ENCODE results near the gene MAN2A2.

The MAN2A2 gene

DNA sequence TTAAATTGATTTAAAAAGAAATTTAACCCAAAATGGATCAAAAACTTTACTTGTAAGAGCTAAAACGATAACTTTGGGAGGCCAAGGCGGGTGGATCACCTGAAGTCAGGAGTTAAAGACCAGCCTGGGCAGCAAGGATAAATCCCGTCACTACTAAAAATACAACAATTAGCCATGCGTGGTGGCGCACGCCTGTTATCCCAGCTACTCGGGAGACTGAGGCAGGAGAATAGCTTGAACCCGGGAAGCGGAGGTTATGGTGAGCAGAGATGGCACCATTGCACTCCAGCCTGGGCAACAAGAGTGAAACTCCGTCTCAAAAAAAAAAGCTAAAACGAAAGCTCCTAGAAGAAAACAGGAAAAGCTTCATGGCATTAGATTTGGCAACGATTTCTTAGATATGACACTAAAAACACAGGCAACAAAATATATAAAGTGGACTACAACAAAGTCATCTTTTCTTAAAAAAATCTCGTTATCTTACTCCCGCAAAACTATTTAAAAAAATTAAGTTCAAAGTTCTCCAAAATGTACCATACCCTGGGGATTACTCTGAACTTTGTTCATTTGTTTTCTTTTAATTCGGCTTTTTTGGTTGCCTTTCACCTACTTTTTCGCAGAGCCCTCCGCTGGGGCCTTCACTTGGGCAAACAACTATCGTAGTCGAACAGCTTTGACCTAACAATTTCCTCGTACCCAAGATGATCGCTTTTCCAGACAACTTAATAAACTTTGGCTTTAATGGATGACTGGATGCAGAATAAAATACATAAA lies 26.3 kb downstream of the MAN2A2 start:
- H3K36me3 Mint-ChIP-seq (ENCODE audit: insufficient read depth), result peaks cover 6% of the 10 kb centered on the region
- H3K4me3 Mint-ChIP-seq, result peak overlapping the region; percentile 91
- H3K9me3 Mint-ChIP-seq, result no peaks in the 10 kb centered on the region
- DNase-seq (ENCODE audit: low spot score in 2 of 2) (no peak), ATAC-seq (replicated peaks; ENCODE audit: extremely low read depth, poor library complexity, severe bottlenecking) (no peak)
- H3K27ac Mint-ChIP-seq (ENCODE audit: low read depth), result peak overlapping the region; percentile 93
- no peaks in the 10 kb centered on the region for H3K27me3 Mint-ChIP-seq
- peaks cover 35% of the 10 kb centered on the region for H3K4me1 Mint-ChIP-seq

DNA sequence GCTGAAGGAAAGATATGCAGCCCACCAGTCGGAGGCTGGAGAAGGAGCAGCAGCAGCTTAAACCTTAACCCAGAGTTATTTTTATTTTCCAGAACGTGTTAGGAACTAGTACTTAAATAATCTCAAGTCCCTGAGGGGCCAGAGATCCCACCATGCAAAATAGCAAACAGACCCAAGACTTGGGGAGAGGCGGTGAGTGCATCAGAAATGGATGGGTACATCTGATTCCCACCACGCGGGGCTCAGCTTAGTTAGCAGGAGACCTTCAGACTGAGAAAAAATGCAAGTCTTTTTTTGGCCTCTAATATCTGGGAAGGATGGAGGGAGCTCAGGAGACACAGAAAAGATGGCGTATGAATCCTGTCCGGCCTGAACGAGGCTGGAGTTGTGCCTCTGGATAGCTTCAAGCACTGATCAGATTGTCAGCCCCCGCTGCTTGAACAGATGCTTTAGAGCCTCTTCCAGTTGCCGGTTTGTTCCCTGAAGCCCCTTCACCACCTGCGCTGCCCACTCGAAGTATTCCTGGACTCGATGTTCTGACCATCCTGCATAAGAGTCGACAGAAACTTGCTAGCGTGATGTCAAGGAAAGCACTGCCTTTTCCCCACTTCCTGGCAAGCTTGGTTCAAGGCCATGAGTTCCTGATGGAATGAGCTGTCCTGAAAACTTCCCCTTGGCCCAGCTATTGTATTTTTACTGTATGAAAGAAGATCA lies 27.9 kb downstream of the MAN2A2 start:
- H3K36me3 Mint-ChIP-seq (ENCODE audit: insufficient read depth), result peaks cover 7% of the 10 kb centered on the region
- peak overlapping the region; percentile 91 for H3K4me3 Mint-ChIP-seq
- peaks cover 46% of the 10 kb centered on the region for H3K4me1 Mint-ChIP-seq
- DNase-seq (ENCODE audit: low spot score in 2 of 2) (no peak), ATAC-seq (replicated peaks; ENCODE audit: extremely low read depth, poor library complexity, severe bottlenecking) (no peak)
- peak overlapping the region; percentile 93 for H3K27ac Mint-ChIP-seq (ENCODE audit: low read depth)
- H3K9me3 Mint-ChIP-seq, result no peaks in the 10 kb centered on the region
- H3K27me3 Mint-ChIP-seq, result no peaks in the 10 kb centered on the region

DNA sequence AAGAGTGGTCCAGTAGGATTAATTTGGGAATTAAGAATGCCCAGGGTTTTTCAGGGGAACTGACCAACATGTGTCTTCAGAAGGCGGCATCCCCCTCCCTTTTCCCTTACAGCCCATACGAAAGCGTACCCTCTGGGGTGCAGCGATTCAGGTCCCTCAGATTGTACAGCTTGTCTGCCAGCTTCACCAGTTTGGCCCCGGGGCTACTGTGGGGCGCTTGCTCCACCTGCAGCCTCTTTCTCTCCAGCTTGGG lies 28.4 kb downstream of the MAN2A2 start:
- Mint-ChIP-seq H3K27me3 (no peaks in the 10 kb centered on the region), H3K9me3 (no peaks in the 10 kb centered on the region), H3K36me3 (ENCODE audit: insufficient read depth) (peaks cover 7% of the 10 kb centered on the region), H3K4me1 (peaks cover 50% of the 10 kb centered on the region), H3K27ac (ENCODE audit: low read depth) (peak overlapping the region; percentile 85), H3K4me3 (peak overlapping the region; percentile 91)
- ATAC-seq (replicated peaks; ENCODE audit: extremely low read depth, poor library complexity, severe bottlenecking) (no peak), DNase-seq (ENCODE audit: low spot score in 2 of 2) (no peak)

DNA sequence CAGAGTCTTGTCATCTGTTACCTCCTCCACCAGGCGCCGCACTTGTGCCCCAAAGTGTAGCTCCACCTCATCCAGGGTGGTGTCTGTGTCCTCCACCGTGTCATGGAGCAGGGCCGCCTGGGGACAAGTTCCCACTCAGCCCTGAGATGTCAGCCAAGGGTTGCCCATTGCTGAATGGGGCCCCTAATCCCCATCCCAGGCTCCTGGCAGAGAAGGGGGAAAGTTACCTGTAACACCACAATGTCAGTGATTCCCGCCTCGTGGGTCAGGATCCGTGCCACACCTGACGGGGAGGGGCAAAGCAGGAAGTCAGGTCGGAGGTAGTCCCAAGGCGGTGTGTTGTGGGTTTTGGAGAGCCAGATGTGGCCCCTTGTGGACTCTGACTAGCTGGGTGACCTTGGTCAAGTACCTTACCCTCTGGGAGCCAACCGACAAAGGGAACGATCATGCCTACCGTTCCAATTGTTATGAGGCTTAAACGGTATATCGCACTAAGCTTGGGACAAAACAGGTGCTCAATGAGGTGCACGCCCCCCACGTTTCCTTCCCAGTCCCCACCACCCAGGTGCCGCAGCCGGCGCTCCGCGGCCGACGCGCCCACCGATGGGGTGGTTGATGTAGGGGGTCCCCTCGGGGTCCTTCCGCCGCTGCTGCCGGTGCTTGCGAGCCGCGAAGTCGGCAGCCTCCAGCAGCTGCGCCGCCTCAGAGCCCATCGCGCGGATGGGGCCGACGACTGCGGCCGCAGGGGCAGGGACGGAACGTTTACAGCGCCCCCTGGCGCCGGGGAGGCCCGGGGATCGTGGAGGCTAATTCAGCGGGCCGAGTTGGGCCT lies 28.9 kb downstream of the MAN2A2 start, which contains the start of gene HDDC3:
Gene HDDC3 (minus strand): TSS at position 722 of the 832 bp plus-strand sequence. CDS start 9 bp downstream, at position 713.
- no peaks in the 10 kb centered on the region for H3K27me3 Mint-ChIP-seq
- peaks cover 7% of the 10 kb centered on the region for H3K36me3 Mint-ChIP-seq (ENCODE audit: insufficient read depth)
- H3K9me3 Mint-ChIP-seq, result no peaks in the 10 kb centered on the region
- H3K4me1 Mint-ChIP-seq, result peaks cover 56% of the 10 kb centered on the region
- H3K27ac Mint-ChIP-seq (ENCODE audit: low read depth), result peak within 1 kb of the TSS; percentile 85
- DNase-seq (ENCODE audit: low spot score in 2 of 2) (peak; percentile 78 to 91), ATAC-seq (replicated peaks; ENCODE audit: extremely low read depth, poor library complexity, severe bottlenecking) (peak; percentile 66)
- peak within 1 kb of the TSS; percentile 91 for H3K4me3 Mint-ChIP-seq

DNA sequence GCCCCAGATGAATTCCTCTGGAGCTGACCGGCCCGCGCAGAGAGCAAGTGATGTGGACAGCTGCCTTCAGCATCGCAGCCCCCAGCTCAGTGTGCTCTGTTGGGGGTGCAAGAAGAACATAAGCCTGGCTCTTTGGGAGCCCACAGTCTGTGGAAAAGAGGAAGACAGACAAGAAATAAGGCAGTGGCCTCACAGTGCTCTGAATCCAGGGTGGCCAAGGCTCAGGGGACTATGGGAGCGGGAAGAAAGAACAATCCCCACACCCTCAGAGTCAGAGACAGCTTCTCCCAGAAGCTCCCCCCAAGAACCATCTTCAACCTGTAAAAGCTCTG lies 29.5 kb downstream of the MAN2A2 start:
- H3K27ac Mint-ChIP-seq (ENCODE audit: low read depth), result peak overlapping the region; percentile 70
- no peak for DNase-seq (ENCODE audit: low spot score in 2 of 2)

DNA sequence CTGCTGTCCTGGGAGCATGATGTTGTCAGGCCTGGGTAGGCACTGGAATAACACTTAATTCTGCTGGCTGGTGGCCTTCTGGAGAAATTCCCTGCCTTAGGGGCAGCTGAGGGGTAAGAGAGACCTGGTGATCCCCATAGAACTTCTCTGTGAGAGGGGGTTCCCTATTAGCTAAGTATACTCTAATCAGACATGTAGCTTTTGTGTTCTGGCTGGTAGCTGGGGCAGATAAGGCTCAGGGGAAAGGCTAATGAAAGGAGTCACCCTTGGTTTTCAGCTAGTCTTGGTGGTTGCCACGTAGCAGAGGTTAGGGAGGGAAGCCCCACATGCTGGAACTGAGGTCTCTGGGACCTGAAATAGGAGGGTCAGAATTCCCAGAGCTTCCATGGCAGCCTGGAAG lies 30.2 kb downstream of the MAN2A2 start:
- Mint-ChIP-seq H3K36me3 (ENCODE audit: insufficient read depth) (peaks cover 10% of the 10 kb centered on the region), H3K4me3 (peak overlapping the region; percentile 34), H3K27ac (ENCODE audit: low read depth) (no peak overlapping the region), H3K27me3 (no peaks in the 10 kb centered on the region), H3K9me3 (no peaks in the 10 kb centered on the region), H3K4me1 (peaks cover 56% of the 10 kb centered on the region)
- no peak for ATAC-seq (replicated peaks; ENCODE audit: extremely low read depth, poor library complexity, severe bottlenecking)
- DNase-seq (ENCODE audit: low spot score in 2 of 2), result no peak

More for the DNA sequence above, 29.5 kb downstream of the MAN2A2 start:
- Mint-ChIP-seq H3K27me3 (no peaks in the 10 kb centered on the region), H3K36me3 (ENCODE audit: insufficient read depth) (peaks cover 7% of the 10 kb centered on the region), H3K9me3 (no peaks in the 10 kb centered on the region), H3K4me1 (peaks cover 56% of the 10 kb centered on the region), H3K4me3 (peak overlapping the region; percentile 91)
- no peak for ATAC-seq (replicated peaks; ENCODE audit: extremely low read depth, poor library complexity, severe bottlenecking)

DNA sequence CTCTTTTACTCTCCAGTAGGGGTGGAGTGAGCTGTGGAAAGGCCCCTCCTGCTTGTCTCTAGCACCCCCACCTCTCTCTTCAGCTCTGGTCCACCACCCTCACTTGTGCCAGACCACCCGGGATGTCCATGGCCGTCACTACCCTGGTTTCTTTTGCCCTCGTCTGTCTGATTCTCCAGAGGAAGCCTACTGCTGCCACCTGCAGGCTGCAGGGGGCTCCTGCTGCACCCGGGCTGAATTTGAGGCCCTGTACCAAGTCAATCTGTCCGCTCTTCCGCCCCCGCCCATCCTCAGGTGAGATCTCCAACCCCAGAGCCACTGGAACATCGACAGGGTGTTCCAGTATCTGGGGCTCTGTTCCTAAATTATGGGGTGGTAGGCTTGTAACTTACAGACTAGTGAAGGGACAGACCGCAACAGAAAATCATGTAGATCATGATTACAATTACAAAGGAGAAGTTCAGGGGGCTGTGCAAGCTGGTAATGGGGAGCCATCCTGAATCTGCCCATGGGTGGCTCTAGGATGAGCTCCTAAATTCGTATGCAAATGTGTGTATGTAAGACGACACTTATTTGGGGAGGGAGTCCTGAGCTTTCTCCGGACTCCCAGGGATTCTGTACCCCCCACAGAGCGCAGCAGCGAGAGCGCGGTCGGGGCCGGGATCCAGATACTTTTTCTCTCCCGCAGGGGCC lies 31.3 kb downstream of the MAN2A2 start:
- DNase-seq (ENCODE audit: low spot score in 2 of 2), result peak; percentile 68 to 70
- H3K9me3 Mint-ChIP-seq, result no peaks in the 10 kb centered on the region
- H3K27me3 Mint-ChIP-seq, result no peaks in the 10 kb centered on the region
- peak; percentile 45 for ATAC-seq (replicated peaks; ENCODE audit: extremely low read depth, poor library complexity, severe bottlenecking)
- H3K4me3 Mint-ChIP-seq, result peak overlapping the region; percentile 81
- H3K4me1 Mint-ChIP-seq, result peaks cover 53% of the 10 kb centered on the region
- peak overlapping the region; percentile 74 for H3K27ac Mint-ChIP-seq (ENCODE audit: low read depth)
- peaks cover 16% of the 10 kb centered on the region for H3K36me3 Mint-ChIP-seq (ENCODE audit: insufficient read depth)

DNA sequence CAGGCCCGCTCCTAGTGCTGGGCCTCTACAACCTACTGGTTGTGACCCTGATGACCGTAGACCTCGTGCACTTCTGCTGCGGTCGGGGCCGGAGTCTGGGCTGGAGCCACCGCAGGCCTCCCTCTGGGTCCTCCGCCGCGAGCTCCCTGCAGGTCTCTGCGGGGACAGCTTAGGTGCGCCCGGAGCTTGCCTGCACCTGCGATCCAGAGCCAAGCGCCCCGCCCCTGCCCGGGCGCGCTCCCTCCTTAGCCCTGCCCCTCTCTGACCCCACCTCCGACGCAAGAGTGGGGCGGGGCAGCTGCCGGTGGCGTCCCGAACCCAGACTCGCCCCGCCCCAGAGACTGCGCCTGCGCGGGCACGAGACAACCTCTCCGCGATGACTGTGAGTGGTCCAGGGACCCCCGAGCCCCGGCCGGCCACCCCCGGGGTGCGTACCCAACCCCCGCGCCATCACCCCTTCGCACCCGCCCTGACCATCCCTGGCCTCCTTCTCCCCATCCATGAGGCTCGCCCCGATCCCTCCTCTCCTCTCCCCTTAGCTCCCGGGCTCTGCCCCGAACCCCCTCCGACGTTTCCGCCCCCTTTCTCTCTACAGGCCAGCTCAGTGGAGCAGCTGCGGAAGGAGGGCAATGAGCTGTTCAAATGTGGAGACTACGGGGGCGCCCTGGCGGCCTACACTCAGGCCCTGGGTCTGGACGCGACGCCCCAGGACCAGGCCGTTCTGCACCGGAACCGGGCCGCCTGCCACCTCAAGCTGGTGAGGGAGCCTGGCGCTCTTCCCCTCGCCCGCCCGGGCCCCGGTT lies 32.0 kb downstream of the MAN2A2 start, which contains the start of gene UNC45A:
Gene UNC45A (plus strand): TSS at position 337 of the 803 bp plus-strand sequence. CDS start 40 bp downstream, at position 377.
- DNase-seq (ENCODE audit: low spot score in 2 of 2), result peak; percentile 89 to 93

DNA sequence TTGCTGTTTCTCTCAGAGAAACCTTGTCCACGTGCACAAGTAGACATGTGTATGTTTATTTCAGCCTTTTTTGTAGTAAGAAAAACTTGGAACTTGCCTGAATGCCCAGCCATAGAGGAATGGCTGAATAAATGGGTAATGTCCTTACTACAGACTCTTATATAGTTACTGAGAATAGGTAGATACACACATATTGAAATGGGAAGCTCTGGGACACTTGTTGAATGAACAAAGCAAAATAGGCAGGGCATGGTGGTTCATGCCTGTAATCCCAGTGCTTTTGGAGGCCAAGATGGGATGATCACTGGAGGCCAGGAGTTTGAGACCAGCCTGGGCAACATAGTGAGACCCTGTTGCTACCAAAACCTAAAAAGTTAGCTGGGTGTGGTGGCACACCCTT lies 33.7 kb downstream of the MAN2A2 start:
- ATAC-seq (replicated peaks; ENCODE audit: extremely low read depth, poor library complexity, severe bottlenecking) (no peak), DNase-seq (ENCODE audit: low spot score in 2 of 2) (no peak)
- peak overlapping the region; percentile 81 for H3K4me3 Mint-ChIP-seq
- H3K36me3 Mint-ChIP-seq (ENCODE audit: insufficient read depth), result peaks cover 29% of the 10 kb centered on the region
- no peaks in the 10 kb centered on the region for H3K27me3 Mint-ChIP-seq
- H3K4me1 Mint-ChIP-seq, result peaks cover 34% of the 10 kb centered on the region
- no peaks in the 10 kb centered on the region for H3K9me3 Mint-ChIP-seq
- peak overlapping the region; percentile 88 for H3K27ac Mint-ChIP-seq (ENCODE audit: low read depth)

More for the DNA sequence above, 32.0 kb downstream of the MAN2A2 start, which contains the start of gene UNC45A:
- H3K4me1 Mint-ChIP-seq, result peaks cover 47% of the 10 kb centered on the region
- H3K4me3 Mint-ChIP-seq, result peak within 1 kb of the TSS; percentile 81
- peak within 1 kb of the TSS; percentile 88 for H3K27ac Mint-ChIP-seq (ENCODE audit: low read depth)
- H3K9me3 Mint-ChIP-seq, result no peaks in the 10 kb centered on the region
- no peaks in the 10 kb centered on the region for H3K27me3 Mint-ChIP-seq
- peak; percentile 69 for ATAC-seq (replicated peaks; ENCODE audit: extremely low read depth, poor library complexity, severe bottlenecking)
- peaks cover 24% of the 10 kb centered on the region for H3K36me3 Mint-ChIP-seq (ENCODE audit: insufficient read depth)

DNA sequence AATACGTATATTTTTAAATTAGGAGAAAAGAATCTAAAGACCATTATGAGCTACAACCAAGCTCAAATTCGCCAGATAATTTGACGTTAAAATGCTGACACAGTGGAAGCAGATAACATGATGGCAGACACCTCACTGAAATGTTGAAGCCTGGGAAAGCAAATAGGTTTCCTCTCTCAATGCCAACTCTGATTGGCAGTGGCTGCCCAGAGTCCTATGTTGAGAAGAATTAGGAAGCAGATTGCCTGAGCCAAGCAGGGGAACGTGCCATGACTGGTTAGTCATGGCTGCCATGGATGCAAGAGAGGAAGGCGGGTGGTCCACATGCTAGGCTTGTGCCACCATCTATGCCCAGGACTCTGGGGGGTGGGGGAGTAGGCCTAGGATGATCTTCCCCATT lies 35.2 kb downstream of the MAN2A2 start:
- Mint-ChIP-seq H3K4me3 (no peak overlapping the region), H3K9me3 (no peaks in the 10 kb centered on the region), H3K27ac (ENCODE audit: low read depth) (no peak overlapping the region), H3K36me3 (ENCODE audit: insufficient read depth) (peaks cover 41% of the 10 kb centered on the region), H3K27me3 (no peaks in the 10 kb centered on the region), H3K4me1 (peaks cover 27% of the 10 kb centered on the region)
- ATAC-seq (replicated peaks; ENCODE audit: extremely low read depth, poor library complexity, severe bottlenecking) (no peak), DNase-seq (ENCODE audit: low spot score in 2 of 2) (no peak)

DNA sequence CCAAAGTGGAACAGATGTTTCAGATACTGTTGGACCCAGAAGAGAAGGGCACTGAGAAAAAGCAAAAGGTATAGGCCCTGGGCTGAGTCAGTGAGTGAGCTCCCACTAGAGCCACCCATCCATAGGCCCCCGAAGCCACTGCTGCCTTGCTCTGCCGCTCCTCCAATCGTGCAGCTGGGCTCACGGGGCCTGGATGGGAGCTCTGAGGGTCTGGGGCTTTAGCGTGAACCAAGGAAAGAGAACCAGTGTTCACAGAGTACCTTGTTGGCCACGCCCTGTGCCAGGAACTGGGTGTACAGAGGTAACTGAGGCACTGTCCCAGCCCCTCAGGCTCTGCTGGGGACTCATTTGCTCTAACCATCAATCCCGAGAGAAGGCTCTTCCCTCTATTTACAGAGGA lies 36.7 kb downstream of the MAN2A2 start:
- H3K4me1 Mint-ChIP-seq, result peaks cover 18% of the 10 kb centered on the region
- H3K36me3 Mint-ChIP-seq (ENCODE audit: insufficient read depth), result peaks cover 53% of the 10 kb centered on the region
- DNase-seq (ENCODE audit: low spot score in 2 of 2), result no peak
- no peak for ATAC-seq (replicated peaks; ENCODE audit: extremely low read depth, poor library complexity, severe bottlenecking)
- H3K27me3 Mint-ChIP-seq, result no peaks in the 10 kb centered on the region
- H3K4me3 Mint-ChIP-seq, result no peak overlapping the region
- H3K9me3 Mint-ChIP-seq, result no peaks in the 10 kb centered on the region
- H3K27ac Mint-ChIP-seq (ENCODE audit: low read depth), result no peak overlapping the region

Data from central memory CD8-positive, alpha-beta T cell (primary cell).